HG02571 (cell line): Measurements from ENCODE around the gene LDLRAD3.

Experiments
- ATAC-seq: cut with Tn5 transposase; IDR thresholded peaks from one replicate; pipeline ENCODE4 v1.9.1; 2021; ENCODE audit warnings: mild to moderate bottlenecking, moderate library complexity; ENCODE audit not compliant: unreplicated experiment

LDLRAD3 gene

GRCh38 chr11:36229091-36229705, 285.3 kb downstream of the LDLRAD3 start:
- no peak for ATAC-seq

DNA sequence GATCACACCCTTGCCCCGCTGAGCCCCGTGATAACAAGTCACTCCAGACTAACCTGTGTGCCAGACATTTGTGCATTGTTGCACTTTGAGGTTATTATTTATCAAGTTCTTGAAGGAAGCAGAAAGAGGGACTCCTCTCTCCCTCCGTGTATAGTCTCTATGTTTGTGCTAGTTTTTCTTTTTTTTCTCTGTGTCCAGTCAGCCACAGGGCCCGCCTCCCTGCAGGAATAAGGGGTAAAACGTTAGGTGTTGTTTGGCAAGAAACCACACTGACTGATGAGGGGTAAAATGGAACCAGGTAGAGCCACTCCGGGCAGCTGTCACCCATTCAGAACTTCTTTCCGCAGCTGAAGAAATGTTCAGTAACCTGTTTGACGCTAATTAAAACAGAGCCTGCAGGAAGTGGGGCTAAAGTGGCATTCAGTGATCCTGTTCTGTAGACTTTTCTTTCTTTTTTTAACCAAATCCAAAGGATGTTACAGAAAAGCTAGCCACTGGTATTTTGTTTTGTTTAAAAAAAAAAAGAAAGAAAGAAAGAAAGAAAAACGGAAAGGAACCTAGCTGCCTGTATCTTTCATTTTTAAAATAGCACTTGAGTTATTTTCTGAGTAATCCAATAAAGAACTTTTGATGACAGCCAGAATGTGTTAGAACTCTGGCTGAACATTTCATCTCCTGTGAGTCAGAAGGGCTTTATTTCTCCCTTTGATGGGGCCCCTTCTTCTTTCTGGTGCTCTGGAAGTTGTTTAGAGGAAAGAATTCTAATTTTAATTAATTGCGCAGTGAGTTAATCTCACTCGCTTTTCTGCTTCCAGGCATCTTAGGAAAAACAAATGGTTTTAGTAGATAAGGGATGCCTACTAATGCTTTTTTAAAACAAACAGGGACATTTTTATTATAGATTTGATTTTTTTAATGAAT, 287.2 kb downstream of the LDLRAD3 start:
- no peak for ATAC-seq

DNA sequence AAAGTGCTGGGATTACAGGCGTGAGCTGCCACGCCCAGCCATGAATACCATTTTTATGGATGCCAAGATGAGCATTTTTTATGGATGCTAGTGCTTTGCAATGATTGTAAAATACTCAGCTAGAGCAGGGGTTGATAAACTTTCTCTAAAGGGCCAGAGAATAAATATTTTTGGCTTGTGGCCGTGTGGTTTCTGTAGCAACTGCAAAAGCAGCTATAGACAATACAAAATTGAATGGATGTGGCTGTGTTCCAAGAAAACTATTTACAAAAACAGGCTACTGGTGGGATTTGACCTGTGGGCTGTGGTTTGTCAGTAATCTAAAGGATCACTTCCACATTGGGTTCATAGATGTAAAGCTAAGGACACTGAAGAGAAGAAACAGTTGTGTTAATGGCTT, 289.3 kb downstream of the LDLRAD3 start:
- no peak for ATAC-seq

DNA sequence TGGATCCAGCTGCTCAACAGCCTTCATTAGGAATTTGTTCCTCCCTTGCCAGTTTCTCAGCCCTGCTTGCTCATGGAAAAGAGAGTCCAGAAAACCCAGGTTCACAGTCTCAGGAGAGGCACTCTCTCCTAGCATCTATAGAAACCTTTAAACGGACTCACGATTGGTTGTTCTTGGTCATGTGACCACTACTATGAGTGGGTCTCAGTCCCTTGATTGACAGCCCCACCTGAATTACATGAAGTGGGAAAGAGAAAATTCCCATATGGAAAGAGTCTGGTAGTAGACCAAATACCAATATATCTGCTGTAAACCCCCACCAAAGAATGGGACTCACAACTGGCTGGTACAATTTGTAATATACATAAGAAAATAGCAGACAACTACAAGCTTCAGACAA, 291.0 kb downstream of the LDLRAD3 start:
- ATAC-seq, result no peak

- no peak for ATAC-seq
Measured at GRCh38 chr11:36235750-36236149, 291.9 kb downstream of the LDLRAD3 start.

DNA sequence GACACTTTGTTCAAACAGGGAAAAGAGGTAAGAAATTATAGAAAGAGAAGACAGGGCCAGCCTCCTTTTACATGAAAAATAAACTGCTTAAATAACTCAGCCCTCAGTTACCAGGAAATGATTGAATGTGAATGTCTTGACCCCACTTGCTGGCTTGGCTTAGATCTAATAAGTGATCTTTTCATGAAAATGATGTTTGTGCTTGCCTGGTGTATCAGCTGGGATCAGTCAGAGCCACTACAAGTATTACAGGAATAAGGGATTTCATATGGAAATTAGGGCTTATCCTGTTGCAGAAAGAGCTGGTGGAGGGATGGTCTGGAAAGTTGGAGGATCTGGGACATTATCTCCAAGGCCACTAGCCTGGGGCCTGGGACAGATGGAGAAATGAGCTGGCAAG, 293.5 kb downstream of the LDLRAD3 start:
- no peak for ATAC-seq

DNA sequence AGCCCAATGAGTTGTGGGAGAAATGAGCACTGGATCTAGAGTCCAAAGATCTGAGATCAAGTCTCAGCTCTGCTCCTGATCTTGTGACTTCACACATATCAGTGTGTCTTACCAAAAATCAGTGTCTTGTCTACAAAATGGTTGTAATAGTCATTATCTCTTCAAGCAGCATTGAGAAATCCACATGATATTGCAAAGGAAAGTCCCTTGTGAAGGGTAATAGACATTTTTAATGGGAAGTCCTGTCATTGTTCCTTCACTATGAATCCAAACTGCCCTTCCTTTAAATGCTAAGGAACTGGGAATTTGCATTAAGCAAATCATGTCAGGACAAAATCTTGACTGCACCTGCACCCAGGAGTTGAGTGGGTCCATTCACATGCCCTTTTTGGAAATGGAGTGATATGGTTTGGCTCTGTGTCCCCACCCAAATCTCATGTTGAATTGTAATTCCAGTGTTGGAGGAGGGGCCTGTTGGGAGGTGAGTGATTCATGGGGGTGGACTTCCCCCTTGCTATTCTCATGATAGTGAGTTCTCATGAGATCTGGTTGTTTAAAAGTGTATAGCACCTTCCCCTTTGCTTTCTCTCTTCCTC, 294.3 kb downstream of the LDLRAD3 start:
- ATAC-seq, result no peak

DNA sequence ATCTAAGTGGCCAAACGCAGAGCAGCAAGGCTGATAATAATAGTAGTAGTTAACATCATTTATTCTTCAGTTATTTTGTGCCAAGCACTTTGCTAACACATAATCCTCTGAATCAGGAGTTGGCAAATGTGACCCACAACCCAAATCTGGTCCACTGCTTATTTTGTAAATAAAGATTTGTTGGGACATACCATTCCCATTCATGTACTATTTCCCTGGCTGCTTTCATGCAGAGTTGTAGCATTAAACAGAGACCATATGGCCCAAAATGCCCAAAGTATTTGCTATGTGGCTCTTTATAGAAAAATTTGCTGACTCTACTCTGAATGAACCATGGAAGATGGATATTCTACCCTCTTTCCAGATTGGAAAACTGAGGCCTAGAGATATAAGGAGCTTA, 295.0 kb downstream of the LDLRAD3 start:
- ATAC-seq, result no peak

DNA sequence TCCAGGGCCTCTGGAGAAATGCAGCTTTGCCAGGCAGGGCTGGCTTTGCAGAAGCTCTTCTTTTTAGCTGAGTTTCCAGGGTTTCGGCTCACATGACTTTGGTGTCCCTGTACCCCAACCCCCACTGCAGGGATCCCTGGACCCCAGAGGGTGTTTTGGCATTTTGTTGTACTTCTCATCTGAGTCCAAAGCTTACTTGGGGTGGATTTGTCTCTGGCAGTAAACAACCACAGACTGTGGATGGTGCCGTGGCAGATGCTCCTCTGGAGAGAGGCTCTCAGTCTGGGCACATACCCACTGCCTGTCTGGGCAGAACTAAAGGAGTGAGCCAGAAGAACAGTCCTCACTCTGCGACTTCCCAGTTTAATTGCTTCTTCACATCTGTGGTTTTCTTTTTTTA, 295.8 kb downstream of the LDLRAD3 start:
- no peak for ATAC-seq

- ATAC-seq, result no peak
Measured at GRCh38 chr11:36240173-36240572, 296.3 kb downstream of the LDLRAD3 start.

- no peak for ATAC-seq
Measured at GRCh38 chr11:36240801-36241200, 296.9 kb downstream of the LDLRAD3 start.

DNA sequence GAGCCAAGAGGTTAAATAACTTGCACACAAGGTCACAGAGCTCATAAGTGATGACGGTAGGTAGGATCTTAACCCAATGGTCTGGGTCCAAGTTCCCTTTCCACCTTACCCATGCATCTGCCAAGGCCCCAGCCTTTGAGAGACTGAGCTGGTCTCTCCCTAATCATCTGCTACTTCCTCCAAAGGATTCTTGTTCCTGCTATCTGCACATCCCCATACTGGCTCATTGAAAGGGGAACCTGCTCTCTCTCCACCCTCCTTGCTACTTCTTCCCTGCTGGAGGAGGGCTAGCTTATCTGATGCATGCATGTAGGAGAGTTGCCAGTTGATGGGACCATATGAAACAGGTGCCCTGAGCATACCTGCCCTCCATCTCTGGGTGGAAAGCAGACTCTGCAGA, 297.6 kb downstream of the LDLRAD3 start:
- ATAC-seq, result no peak

DNA sequence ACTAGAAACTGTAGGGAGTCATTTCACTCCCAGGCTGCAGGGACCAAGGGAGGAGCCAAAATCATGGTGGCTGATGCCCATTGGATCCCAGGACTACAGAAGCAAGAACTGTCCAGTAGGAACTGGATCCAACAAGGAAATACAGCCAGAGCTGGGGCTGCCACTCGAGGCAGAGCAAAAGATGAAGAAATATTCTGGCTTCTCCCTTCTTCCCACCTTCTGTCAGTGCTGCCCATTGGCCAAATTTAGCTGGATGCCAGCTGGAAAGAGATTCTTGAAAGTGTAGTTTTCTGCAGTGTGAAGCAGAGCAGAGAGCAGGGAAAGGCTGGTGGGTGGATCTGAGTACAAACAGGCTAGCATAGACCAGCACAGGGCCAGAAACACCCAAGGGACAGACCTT, 299.8 kb downstream of the LDLRAD3 start:
- no peak for ATAC-seq

DNA sequence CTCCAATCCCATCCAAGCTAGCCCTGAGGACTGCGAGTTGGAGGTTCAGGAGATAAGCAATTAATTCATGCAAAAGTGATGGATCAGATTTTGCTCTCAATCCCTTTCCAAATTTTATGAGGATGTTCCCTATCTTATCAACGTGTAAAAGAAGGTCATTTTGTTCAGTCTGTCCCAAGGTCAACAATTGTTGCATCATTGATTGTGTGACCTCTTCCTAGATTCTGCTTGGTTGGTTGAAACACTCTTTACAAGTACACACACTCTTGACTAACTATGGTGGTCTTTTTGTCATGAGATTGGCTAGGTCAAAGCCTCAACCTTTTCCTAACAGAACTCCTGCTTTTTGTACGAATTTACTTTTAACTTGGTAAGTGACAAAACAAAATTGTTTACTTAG, 303.6 kb downstream of the LDLRAD3 start:
- ATAC-seq, result no peak

GRCh38 chr11:36248436-36248835, 304.6 kb downstream of the LDLRAD3 start:
- no peak for ATAC-seq

GRCh38 chr11:36249246-36249645, 305.4 kb downstream of the LDLRAD3 start:
- no peak for ATAC-seq

GRCh38 chr11:36251823-36252222, 308.0 kb downstream of the LDLRAD3 start:
- no peak for ATAC-seq

GRCh38 chr11:36253238-36253637, 309.4 kb downstream of the LDLRAD3 start:
- ATAC-seq, result no peak

- ATAC-seq, result no peak
Measured at GRCh38 chr11:36254713-36255112, 310.9 kb downstream of the LDLRAD3 start.

DNA sequence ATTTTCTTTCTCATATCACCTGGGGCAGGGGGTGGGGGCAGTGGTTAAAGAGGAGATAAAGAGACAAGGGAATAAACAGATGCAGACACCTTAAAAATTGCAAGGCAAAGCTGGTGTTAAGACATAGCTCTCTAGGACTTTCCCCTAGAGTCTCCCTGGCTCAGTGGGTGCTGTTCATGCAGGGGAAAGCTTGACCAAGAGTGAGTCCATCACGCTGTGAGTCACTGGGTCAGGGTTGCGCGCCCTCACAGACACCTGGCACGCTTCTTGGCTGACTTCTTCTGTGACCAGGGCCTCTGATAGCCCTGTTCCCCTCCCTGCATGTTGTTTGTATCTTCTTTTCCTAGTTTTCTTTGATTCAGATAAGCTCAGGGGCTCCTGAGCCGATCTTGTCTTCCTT, 313.5 kb downstream of the LDLRAD3 start:
- ATAC-seq, result no peak

DNA sequence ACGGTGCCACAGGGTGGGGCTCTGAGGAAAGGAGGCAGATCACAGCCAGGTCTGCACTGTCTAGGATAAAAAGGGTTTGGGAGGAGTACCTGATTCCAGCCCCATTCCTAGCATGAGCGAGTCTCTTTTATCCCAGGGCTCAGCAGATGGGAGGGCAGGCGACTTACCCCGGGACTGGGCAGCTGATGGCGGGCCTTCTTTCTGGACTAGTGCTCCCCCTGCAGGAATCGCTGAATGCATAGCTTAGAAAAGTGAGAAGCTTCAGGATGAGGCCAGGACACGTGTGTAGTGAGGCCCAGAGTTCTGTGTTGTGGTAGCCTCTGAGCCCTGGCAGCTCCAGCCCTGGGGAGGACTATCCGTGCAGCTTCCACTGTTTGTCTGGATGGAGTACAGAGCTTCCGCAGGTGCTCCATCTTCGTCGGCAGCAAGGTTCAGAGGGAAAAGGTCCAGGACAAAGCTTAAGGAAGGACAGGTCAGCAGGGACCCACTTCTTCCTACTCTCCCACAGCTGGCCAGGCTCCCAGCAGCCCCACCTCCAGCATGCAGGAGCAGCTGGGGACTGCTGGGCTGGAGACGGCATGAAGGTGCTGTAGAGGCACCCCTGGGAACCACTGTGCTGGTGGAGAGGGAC, 315.0 kb downstream of the LDLRAD3 start:
- no peak for ATAC-seq

DNA sequence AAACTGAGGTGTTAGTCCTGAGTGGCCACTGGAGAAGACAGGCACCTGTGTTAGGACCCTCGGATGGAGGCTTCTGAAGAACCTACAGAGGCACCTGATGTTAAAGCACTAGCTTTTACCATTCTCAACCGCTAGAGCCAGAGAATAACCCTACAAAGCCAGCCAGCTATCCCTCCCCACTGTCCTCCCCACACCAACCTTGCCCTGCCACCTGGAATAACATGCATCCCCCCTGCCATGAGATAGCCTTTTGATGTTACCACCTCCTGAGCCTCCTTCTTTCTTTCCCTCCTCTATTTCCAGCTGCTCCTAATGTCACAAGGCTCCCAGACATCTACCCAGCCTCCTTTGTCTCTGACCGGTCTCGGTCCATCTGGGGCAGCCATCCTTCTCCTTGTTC, 317.2 kb downstream of the LDLRAD3 start:
- ATAC-seq, result no peak
